CD4-positive, alpha-beta memory T cell (primary cell): ENCODE results near the gene WDR47. TPM values are rescaled to one million over a fixed set of nuclear protein-coding genes. Genes with fewer than 3 reads are reported as not detected.
A peak's percentile ranks its signal among the peaks of the same experiment; 100 is the strongest.
"Not testable (repeated sequence)": the region's sequence is repeated elsewhere in the genome, so short reads cannot be mapped to it uniquely, and the experiment has no call there.

Experiments used
- CTCF ChIA-PET: fragments of 350-600 bp; sonication (Branson Sonifier 250); formaldehyde crosslinking; loops from one replicate; lab custom pipeline; 2021; ENCODE audit warnings: inconsistent platforms; ENCODE audit not compliant: partially characterized antibody; lab: Charles Lee
- POLR2A ChIA-PET: fragments of 350-600 bp; sonication (Branson Sonifier 250); formaldehyde crosslinking; loops from one replicate; lab custom pipeline; 2021; ENCODE audit not compliant: partially characterized antibody; lab: Charles Lee
- DNase-seq, 5 donors: peaks; one replicate each; pipeline versions ENCODE4 v3.0.0 to v3.0.0-alpha.2; 2020 to 2022; ENCODE audit warnings: mixed read lengths in 1 of 5
- H3K27ac ChIP-seq: one replicate; pipeline ENCODE4 v1.7.0; 2013; ENCODE audit warnings: low read depth, low read length
- H3K27me3 ChIP-seq: 2 replicates; pipeline ENCODE4 v1.7.0; 2013; ENCODE audit warnings: mild to moderate bottlenecking, low read length, moderate library complexity; ENCODE audit not compliant: insufficient read depth
- H3K36me3 ChIP-seq: 2 replicates; pipeline ENCODE4 v1.7.0; 2013; ENCODE audit warnings: mild to moderate bottlenecking, low read length, moderate library complexity; ENCODE audit not compliant: insufficient read depth
- H3K4me1 ChIP-seq: 2 replicates; pipeline ENCODE4 v1.7.0; 2013; ENCODE audit warnings: mild to moderate bottlenecking, low read length, moderate library complexity; ENCODE audit not compliant: insufficient read depth
- H3K4me3 ChIP-seq, 2 donors: one replicate each; pipeline ENCODE4 v1.7.0; 2013; ENCODE audit warnings: low read length in 2 of 2, mild to moderate bottlenecking in 1 of 2
- H3K9me3 ChIP-seq, 2 donors: one replicate each; pipeline ENCODE4 v1.7.0; 2013; ENCODE audit warnings: low read length in 2 of 2, control low read depth in 1 of 2; ENCODE audit not compliant: control insufficient read depth in 1 of 2
- H3K27ac Mint-ChIP-seq, 7 donors: one replicate each; pipeline ENCODE4 v1.8.0; 2020 to 2021; ENCODE audit warnings: mixed read lengths in 7 of 7, mild to moderate bottlenecking in 6 of 7, inconsistent platforms in 3 of 7, moderate library complexity in 3 of 7
- H3K27me3 Mint-ChIP-seq, 2 donors: one replicate each; pipeline ENCODE4 v1.8.0; 2020 to 2021; ENCODE audit warnings: mixed read lengths in 2 of 2
- H3K36me3 Mint-ChIP-seq, 2 donors: one replicate each; pipeline ENCODE4 v1.8.0; 2020 to 2021; ENCODE audit warnings: mixed read lengths in 2 of 2, inconsistent platforms in 1 of 2, mild to moderate bottlenecking in 1 of 2
- H3K4me1 Mint-ChIP-seq, 4 donors: one replicate each; pipeline ENCODE4 v1.8.0; 2020 to 2021; ENCODE audit warnings: mixed read lengths in 4 of 4, mild to moderate bottlenecking in 1 of 4
- H3K4me3 Mint-ChIP-seq, 8 donors: one replicate each; pipeline ENCODE4 v1.8.0; 2020 to 2021; ENCODE audit warnings: mixed read lengths in 8 of 8, mild to moderate bottlenecking in 7 of 8, moderate library complexity in 6 of 8, inconsistent platforms in 3 of 8
- H3K9me3 Mint-ChIP-seq, 8 donors: one replicate each; pipeline ENCODE4 v1.8.0; 2020 to 2021; ENCODE audit warnings: mixed read lengths in 8 of 8, mild to moderate bottlenecking in 5 of 8, inconsistent platforms in 3 of 8, moderate library complexity in 1 of 8
- intact Hi-C: fragments of 100-400 bp; cut with micrococcal nuclease; formaldehyde crosslinking; loops from one replicate; pipeline ENCODE4 v1.15.1; 2023
- polyA plus RNA-seq, 2 donors: library from polyadenylated mRNA; unstranded; fragments of 300-500 nt; fragmentation: Illumina TruSeq; gene quantifications; one replicate each; pipeline ENCODE4 v1.2.3, GENCODE V29; 2021
- total RNA-seq, 2 experiments: library from RNA; stranded (reverse); gene quantifications; one replicate each; pipeline ENCODE4 v1.2.3, GENCODE V29; 2021

The WDR47 gene
- total and polyA plus RNA-seq, 4 experiments from 2014 or later, result 6.3 to 14.1 (median 10.7) TPM

GRCh38 chr1:109040627-109040988, 1.3 kb downstream of the WDR47 start:
- H3K36me3 ChIP-seq, result no peaks in the 10 kb centered on the region
- intact Hi-C loops, result loop anchor here (5.0 kb wide), 1 partner anchor 163 kb away; the partner anchor contains the start of gene GPSM2
- Mint-ChIP-seq H3K27ac (peak overlapping the region in 6 of 7 donors; percentile 79 to 96 (median 90)), H3K9me3 (no peaks in the 10 kb centered on the region), H3K27me3 (no peaks in the 10 kb centered on the region), H3K36me3 (peaks cover 0 to 2% of the 10 kb centered on the region in 2 donors), H3K4me1 (peaks cover 8 to 19% (median 14%) of the 10 kb centered on the region in 4 donors), H3K4me3 (peak overlapping the region; percentile 91 to 95 (median 93))
- POLR2A ChIA-PET, result interaction anchor here (0.7 to 3.9 kb wide), 3 partner anchors 59 to 173 kb away, joined by 3 to 53 read pairs (median 10); partner anchors contain the start of genes CLCC1 and SARS1
- H3K27me3 ChIP-seq, result no peaks in the 10 kb centered on the region
- no peaks in the 10 kb centered on the region for H3K9me3 ChIP-seq
- H3K4me3 ChIP-seq, result peak overlapping the region; percentile 4 to 92
- DNase-seq, result no peak
- CTCF ChIA-PET, result interaction anchor here (0.6 to 0.7 kb wide), 2 partner anchors 13 to 34 kb away, joined by 3 read pairs; no protein-coding TSS in a partner anchor
- H3K4me1 ChIP-seq, result peaks cover 14% of the 10 kb centered on the region
- no peak overlapping the region for H3K27ac ChIP-seq

DNA sequence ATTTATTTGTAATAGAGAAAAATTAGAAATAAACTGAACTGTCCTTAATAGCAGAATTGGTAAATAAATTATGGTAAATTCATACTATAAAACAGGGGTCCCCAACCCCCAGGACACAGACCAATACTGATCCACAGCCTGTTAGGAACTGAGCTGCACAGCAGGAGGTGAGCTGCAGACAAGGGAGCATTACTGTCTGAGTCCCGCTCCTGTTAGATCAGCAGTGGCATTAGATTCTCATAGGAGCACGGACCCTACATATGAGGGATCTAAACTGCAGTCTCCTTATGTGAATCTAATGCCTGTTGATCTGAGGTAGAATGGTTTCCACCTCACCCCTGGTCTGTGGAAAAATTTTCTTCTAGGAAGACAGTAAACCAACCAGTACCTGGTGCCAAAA, 7.5 kb downstream of the WDR47 start:
- ChIA-PET POLR2A (no interaction called here), CTCF (no interaction called here)
- H3K4me1 ChIP-seq, result no peaks in the 10 kb centered on the region
- H3K36me3 ChIP-seq, result no peaks in the 10 kb centered on the region
- Mint-ChIP-seq H3K9me3 (no peaks in the 10 kb centered on the region), H3K27ac (no peak overlapping the region), H3K36me3 (no peaks in the 10 kb centered on the region), H3K4me1 (peaks cover 0 to 4% (median 1%) of the 10 kb centered on the region in 4 donors), H3K27me3 (no peaks in the 10 kb centered on the region), H3K4me3 (no peak overlapping the region)
- H3K27me3 ChIP-seq, result no peaks in the 10 kb centered on the region
- intact Hi-C loops, result no loop called here
- no peak overlapping the region for H3K4me3 ChIP-seq
- no peaks in the 10 kb centered on the region for H3K9me3 ChIP-seq
- no peak for DNase-seq
- no peak overlapping the region for H3K27ac ChIP-seq

GRCh38 chr1:109029493-109029892, 12.4 kb downstream of the WDR47 start:
- CTCF ChIA-PET, H3K27ac Mint-ChIP-seq, POLR2A ChIA-PET: not testable (repeated sequence)

GRCh38 chr1:109027841-109028240, 14.1 kb downstream of the WDR47 start:
- no peaks in the 10 kb centered on the region for H3K9me3 Mint-ChIP-seq
- intact Hi-C loops, result loop anchor here (1.0 kb wide), 1 partner anchor 84 kb away; a partner anchor contains a TSS

More at GRCh38 chr1:109029493-109029892, 12.4 kb downstream of the WDR47 start:
- H3K9me3 Mint-ChIP-seq, H3K27ac ChIP-seq, H3K4me3 ChIP-seq, H3K9me3 ChIP-seq, H3K4me1 Mint-ChIP-seq, H3K36me3 ChIP-seq, H3K27me3 Mint-ChIP-seq, H3K27me3 ChIP-seq, H3K4me1 ChIP-seq, DNase-seq, intact Hi-C loops, H3K36me3 Mint-ChIP-seq, H3K4me3 Mint-ChIP-seq: not testable (repeated sequence)

DNA sequence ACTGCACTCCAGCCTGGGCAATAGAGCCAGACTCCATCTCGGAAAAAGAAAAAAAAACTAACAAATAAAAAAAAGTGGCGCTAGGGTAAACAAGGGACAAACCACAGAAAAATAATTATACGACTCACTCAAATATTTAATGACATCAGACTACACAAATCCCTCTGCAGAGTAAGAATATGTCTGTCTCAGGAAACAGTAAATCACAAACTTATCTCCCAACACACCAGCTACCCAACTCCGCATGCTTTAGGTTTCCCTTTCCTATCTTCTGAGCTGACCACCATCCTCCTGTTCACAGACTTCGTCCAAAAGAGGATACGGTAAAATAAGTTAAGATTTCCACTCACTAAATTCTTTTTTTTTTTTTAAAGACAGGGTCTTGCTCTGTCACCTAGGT, 16.2 kb downstream of the WDR47 start:
- H3K27me3 Mint-ChIP-seq, result no peaks in the 10 kb centered on the region
- H3K4me1 ChIP-seq, result no peaks in the 10 kb centered on the region
- no peaks in the 10 kb centered on the region for H3K9me3 ChIP-seq
- no peak overlapping the region for H3K27ac ChIP-seq
- ChIA-PET CTCF (no interaction called here), POLR2A (interaction anchor here (0.6 kb wide), 1 partner anchor 298 kb away, joined by 3 read pairs; no protein-coding TSS in a partner anchor)
- no peak overlapping the region for H3K4me3 ChIP-seq
- H3K9me3 Mint-ChIP-seq, result no peaks in the 10 kb centered on the region
- intact Hi-C loops, result no loop called here
- H3K27ac Mint-ChIP-seq, result no peak overlapping the region
- peaks cover 0 to 4% (median 2%) of the 10 kb centered on the region in 4 donors for H3K4me1 Mint-ChIP-seq
- H3K36me3 ChIP-seq, result no peaks in the 10 kb centered on the region
- H3K27me3 ChIP-seq, result no peaks in the 10 kb centered on the region
- peaks cover 0 to 6% of the 10 kb centered on the region in 2 donors for H3K36me3 Mint-ChIP-seq
- no peak for DNase-seq
- no peak overlapping the region for H3K4me3 Mint-ChIP-seq

More at GRCh38 chr1:109027841-109028240, 14.1 kb downstream of the WDR47 start:
- no peaks in the 10 kb centered on the region for H3K27me3 Mint-ChIP-seq
- peaks cover 0 to 2% of the 10 kb centered on the region in 2 donors for H3K36me3 Mint-ChIP-seq
- H3K9me3 ChIP-seq, result no peaks in the 10 kb centered on the region
- POLR2A ChIA-PET, result no interaction called here
- DNase-seq, result no peak
- CTCF ChIA-PET, result interaction anchor here (1.0 to 2.2 kb wide), 7 partner anchors 9 to 186 kb away, joined by 3 to 17 read pairs (median 8); partner anchors contain the start of genes ELAPOR1, SARS1 and WDR47
- no peaks in the 10 kb centered on the region for H3K4me1 ChIP-seq
- H3K27ac ChIP-seq, result no peak overlapping the region
- no peak overlapping the region for H3K4me3 ChIP-seq
- H3K4me3 Mint-ChIP-seq, result no peak overlapping the region
- H3K4me1 Mint-ChIP-seq, result peaks cover 0 to 4% (median 2%) of the 10 kb centered on the region in 4 donors
- H3K27me3 ChIP-seq, result no peaks in the 10 kb centered on the region
- H3K27ac Mint-ChIP-seq, result peak overlapping the region in 1 of 7 donors; percentile 7
- H3K36me3 ChIP-seq, result no peaks in the 10 kb centered on the region

GRCh38 chr1:109024646-109025045, 17.3 kb downstream of the WDR47 start:
- ChIA-PET POLR2A (interaction anchor here (0.6 kb wide), 1 partner anchor 216 kb away, joined by 5 read pairs; no protein-coding TSS in a partner anchor), CTCF (no interaction called here)
- no peaks in the 10 kb centered on the region for H3K9me3 Mint-ChIP-seq
- no peak for DNase-seq
- Histone ChIP-seq H3K27ac (no peak overlapping the region), H3K4me1 (no peaks in the 10 kb centered on the region), H3K36me3 (no peaks in the 10 kb centered on the region), H3K27me3 (no peaks in the 10 kb centered on the region), H3K9me3 (no peaks in the 10 kb centered on the region), H3K4me3 (no peak overlapping the region)
- no peaks in the 10 kb centered on the region for H3K27me3 Mint-ChIP-seq
- H3K4me3 Mint-ChIP-seq, result no peak overlapping the region
- intact Hi-C loops, result no loop called here
- H3K36me3 Mint-ChIP-seq, result peaks cover 2 to 7% of the 10 kb centered on the region in 2 donors
- no peak overlapping the region for H3K27ac Mint-ChIP-seq
- peaks cover 0 to 4% (median 1%) of the 10 kb centered on the region in 4 donors for H3K4me1 Mint-ChIP-seq

DNA sequence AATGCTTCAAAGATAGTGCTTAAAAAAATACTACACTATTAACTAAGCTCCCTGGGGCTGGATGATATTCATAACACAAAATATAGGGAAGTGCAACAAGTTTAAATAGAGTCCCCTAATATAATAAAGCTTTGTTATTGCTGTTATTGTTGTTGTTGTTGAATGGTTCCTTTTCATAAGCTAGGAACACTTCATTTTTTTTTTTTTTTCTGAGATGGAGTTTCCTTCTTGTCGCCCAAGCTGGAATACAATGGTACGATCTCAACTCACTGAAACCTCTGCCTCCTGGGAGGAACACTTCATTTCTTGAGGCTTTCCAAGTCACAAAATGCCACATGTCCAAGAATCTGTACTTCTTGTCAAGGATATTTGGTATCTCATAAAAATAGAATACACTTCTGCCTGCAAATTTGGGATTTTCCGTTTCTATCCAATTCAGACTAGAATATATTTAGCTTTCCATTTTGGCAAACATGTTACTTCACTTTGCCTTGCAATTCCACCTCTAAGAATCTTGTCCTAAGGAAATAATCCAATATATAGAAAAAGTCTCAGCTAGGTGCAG, 21.1 kb downstream of the WDR47 start:
- no peak overlapping the region for H3K4me3 ChIP-seq
- Mint-ChIP-seq H3K27me3 (no peaks in the 10 kb centered on the region), H3K36me3 (peaks cover 23 to 29% of the 10 kb centered on the region in 2 donors), H3K9me3 (peaks cover 0 to 8% (median 6%) of the 10 kb centered on the region in 8 donors), H3K4me1 (peaks cover 0 to 4% (median 1%) of the 10 kb centered on the region in 4 donors), H3K4me3 (no peak overlapping the region), H3K27ac (no peak overlapping the region)
- CTCF ChIA-PET, result interaction anchor here (0.9 to 1.5 kb wide), 2 partner anchors 10 to 79 kb away, joined by 3 to 6 read pairs; no protein-coding TSS in a partner anchor
- no peak for DNase-seq
- no peak overlapping the region for H3K27ac ChIP-seq
- no peaks in the 10 kb centered on the region for H3K9me3 ChIP-seq
- no peaks in the 10 kb centered on the region for H3K4me1 ChIP-seq
- intact Hi-C loops, result no loop called here
- POLR2A ChIA-PET, result no interaction called here
- H3K36me3 ChIP-seq, result no peaks in the 10 kb centered on the region
- H3K27me3 ChIP-seq, result no peaks in the 10 kb centered on the region
